Measurements from ENCODE around the gene EXOC3L4.

- no peak for TF ChIP-seq POLR2A (IDR thresholded peaks at IDR 0.05)
- no peak for TF ChIP-seq CTCF (IDR thresholded peaks at IDR 0.05)
Observed at GRCh38 chr14:103107455-103107854, 12.9 kb downstream of the EXOC3L4 start.
